Medulla oblongata (tissue), 1 donor: ENCODE measurements around the gene DHRS12.
A peak's percentile ranks its signal among the peaks of the same experiment; 100 is the strongest.

Experiments used
- DNase-seq: peaks from one replicate; pipeline ENCODE4 v3.0.0-alpha.2; 2015; ENCODE audit errors: extremely low spot score

Gene DHRS12

GRCh38 chr13:51759240-51759639 lies 44.7 kb downstream of the DHRS12 start:
- DNase-seq, result no peak

- DNase-seq, result no peak
Observed at GRCh38 chr13:51758691-51759090, 45.3 kb downstream of the DHRS12 start.

DNA sequence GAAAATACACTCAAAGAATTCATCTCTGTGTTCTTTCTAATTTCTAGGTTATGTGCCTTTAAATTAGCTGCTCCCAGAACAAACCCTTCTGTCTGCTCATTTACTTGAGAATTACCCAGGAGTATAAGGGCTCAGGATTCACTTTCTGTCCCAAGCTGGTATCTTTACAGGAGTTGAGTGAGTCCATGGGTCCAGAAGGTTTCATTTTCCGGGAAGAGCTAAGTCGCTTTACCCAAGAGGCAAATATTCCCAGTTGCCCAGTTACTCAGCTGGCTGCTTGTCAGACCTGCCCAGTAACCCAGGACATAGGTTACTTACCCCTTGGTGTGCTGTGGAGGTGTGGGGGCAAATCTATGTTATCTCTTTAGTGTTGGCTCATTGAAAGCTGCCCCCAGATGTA lies 47.3 kb downstream of the DHRS12 start:
- DNase-seq, result no peak

DNA sequence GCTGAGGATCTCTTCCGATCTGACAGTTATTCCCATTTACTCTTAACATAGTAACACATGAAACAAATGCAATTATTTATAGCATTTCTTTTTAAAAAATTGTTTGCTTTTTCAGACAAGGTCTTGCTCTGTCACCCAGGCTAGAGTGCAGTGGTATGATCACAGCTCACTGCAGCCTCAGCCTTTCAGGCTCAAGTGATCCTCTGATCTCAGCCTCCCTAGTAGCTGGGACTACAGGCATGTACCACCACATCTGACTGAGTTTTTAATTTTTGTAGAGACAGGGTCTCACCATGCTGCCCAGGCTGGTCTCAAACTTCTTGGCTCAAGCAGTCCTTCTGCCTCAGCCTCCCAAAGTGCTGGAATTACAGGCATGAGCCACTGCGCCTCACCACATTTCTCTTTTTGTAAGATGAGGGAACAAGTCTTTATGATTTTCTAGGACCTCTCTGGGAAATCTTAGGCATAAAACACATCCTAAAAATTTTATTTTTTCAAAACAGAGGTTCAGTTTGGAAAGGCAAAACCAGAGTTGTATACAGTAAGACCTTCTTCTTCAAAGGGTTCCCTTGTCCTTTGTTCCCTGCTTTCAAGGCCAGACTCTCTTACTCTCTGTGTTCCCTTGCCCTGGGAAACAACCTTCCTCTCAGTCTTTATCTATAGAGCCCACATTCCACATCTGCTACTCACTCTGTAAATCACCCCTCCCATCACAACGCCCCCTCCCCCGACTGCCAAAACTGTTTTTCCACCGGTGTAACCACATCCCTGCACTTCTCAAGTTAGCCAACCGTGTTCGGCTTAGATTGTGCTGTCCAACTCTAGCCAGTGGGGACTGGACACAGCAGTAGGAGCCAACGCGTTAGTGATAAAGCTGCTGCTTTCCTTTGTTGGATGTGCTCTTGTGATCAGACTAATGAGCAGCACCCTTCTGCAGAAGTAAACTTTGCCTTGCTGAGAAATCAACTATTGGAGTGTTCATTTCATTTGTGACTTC lies 56.2 kb downstream of the DHRS12 start:
- DNase-seq, result no peak

DNA sequence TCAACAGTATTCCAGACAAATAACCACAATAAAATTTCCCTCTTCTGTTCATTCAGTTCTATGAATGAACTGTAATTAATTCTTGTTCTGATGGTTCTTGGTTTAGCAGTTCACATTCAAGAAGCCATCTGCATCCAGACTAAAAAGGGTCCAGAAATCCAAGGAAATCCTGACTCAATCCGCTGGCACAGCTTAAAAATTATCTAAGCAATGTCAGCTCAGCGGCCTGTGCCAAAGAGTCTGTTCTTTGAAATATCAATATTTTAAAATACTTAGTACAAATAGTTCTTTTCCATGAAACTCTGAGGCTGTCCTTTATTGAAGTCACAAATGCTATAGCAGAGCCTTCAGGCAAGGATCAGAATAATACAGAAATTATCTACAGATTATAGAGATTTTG lies 57.2 kb downstream of the DHRS12 start:
- DNase-seq, result no peak

GRCh38 chr13:51745243-51745642 lies 58.7 kb downstream of the DHRS12 start:
- DNase-seq, result no peak

GRCh38 chr13:51742611-51743010 lies 61.4 kb downstream of the DHRS12 start:
- DNase-seq, result no peak

- no peak for DNase-seq
Observed at GRCh38 chr13:51742031-51742430, 61.9 kb downstream of the DHRS12 start.

GRCh38 chr13:51740698-51741097 lies 63.3 kb downstream of the DHRS12 start:
- no peak for DNase-seq

- DNase-seq, result no peak
Observed at GRCh38 chr13:51739027-51739764, 64.8 kb downstream of the DHRS12 start.

GRCh38 chr13:51738226-51738905 lies 65.6 kb downstream of the DHRS12 start:
- DNase-seq, result no peak

GRCh38 chr13:51737609-51738008 lies 66.4 kb downstream of the DHRS12 start:
- no peak for DNase-seq

DNA sequence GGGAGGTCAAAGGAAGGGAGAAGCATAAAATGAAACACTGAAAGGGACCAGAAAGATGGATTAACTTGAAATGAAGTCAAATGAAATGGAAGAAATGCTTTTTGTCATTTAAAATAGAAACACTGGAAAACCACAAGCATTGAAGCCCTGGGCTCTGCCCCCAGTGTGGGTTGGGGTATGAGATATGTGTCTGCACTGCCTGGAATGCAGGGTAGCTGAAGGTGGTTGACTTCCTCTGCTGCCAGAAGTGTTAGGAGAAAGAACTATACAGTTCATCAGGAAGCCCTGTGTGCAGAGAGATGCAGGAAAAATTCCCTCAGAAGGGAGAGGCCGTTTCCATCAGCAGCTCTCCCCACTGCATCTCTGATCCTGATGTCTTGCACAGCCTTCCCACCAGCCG lies 69.2 kb downstream of the DHRS12 start:
- no peak for DNase-seq

DNA sequence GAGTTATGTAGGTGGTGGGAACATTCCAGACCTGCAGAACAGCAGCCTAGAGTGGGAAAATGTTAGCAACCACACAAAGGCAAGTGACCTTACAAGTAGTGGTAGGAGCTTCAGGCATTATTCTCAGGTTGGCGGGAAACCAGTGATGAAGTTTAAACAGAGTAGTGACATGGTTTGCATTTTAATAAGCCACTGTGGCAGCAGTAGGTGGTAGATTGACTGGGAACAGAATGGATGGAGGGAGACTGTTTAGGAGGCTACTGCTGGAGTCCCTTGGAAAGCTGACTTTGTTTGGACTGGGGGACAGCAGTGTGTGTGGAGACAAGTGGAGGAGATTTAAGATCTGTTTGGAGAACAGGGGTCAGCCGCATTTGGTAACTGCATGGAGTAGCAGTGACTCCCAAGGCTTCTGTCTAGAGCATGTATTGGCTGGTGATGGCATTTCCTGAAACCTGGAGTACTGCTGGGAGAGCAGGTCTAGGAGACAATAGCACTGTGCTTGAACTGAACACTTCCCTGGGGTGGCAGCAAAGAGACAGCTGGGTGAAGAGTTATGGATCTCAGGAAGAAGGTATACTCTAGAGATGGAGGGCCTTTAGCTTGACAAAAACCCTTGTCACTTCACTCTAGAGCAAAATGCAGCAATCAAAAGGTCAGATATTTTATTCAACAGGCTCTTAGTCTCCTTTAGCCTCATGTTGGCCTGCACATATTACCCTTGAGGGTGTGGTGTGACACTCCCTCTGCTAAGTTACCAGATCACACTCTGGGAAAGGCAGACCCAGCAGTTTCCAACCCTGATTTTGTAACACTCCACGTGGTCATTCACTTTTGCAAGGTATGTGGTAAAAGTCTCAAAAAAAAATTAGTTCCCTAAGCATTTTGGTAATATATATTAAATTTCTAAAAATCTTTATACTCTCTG lies 70.3 kb downstream of the DHRS12 start:
- peak; percentile 48 for DNase-seq

DNA sequence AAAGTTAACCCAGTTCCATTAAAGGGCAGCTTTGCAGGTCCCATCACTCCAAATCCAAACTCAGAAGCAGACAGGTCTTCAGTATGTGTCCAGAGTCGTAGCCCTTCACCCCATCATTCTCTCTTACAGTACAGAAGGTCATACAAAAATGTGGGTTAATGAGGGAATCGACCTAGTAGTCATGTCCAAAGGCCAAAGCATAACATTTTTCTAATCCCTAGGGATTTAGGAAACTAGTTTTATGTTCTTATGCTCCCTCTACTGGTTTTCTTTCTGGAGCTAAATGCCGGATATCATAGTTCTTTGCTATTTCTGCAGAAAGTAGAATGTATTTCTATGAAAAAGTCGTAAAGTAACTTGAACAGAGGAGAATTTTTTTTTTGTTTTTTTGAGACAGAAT lies 72.2 kb downstream of the DHRS12 start:
- DNase-seq, result peak; percentile 61

DNA sequence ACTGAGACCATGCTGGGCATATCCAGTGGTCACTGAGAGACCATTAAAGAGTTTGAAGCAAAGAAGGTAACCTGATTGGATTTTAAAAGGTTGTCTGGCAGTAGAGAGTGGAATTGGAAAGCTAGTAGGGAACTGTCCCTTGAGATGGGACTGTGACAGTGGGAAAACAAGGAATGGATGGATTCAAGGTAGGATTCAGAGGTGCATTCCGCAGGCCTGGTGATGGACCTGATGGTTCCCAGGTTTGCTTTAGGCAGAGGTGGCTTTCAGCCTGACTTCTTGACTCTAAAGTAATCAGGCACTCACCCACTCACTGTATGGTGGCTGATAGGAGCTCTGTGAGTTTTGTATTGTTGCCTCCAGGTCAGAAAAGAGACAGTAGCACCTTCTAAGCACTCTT lies 73.0 kb downstream of the DHRS12 start:
- DNase-seq, result no peak

DNA sequence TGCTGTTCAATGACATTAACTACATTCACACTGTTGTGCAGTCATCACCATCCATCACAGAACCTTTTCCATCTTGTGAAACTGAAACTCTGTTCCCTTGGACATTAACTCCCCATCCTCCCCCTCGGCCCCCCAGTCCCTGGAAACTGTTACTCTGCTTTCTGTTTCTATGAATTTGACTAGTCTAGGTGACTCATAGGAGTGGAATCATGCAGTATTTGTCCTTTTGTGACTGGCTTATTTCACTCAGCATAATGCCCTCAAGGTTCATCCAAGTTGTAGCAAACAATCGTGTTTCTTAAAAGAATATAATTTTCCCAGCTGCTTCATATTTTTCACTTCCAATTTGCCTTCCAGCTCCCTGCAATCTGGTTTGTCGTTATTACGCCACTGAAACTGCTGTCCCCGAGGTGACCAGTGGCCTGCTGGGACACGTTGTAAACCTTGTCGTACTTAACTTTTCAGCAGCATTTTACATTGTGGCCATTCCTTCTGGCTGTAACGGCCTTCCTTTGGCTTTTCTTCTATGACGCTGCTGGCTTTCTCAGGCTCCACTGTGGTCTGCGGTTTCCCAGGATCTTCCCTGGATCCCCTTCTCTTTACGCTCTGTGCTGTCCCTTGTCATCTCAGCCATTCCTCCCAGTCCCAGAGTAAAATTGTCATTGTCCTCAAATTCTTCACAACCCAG lies 74.0 kb downstream of the DHRS12 start:
- DNase-seq, result no peak

DNA sequence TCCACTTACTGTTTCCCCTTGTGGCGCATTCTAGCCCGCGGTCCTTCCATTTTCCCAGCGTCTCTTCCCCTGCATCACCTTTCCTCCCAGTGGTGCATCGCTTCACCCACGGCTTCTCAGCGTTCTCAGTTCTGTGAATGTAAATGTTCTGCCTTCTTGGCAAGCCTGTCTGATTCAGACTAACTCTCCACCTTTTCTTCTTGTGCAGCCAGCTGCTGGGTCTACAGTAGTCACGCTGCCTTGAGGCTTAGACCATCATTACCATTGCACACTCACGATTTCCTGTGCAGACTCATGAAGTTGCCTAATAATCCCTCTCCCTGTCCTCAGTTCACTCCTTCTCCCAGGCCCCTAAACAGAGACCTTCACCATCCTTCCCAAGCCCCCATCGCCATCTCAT lies 75.0 kb downstream of the DHRS12 start:
- no peak for DNase-seq

DNA sequence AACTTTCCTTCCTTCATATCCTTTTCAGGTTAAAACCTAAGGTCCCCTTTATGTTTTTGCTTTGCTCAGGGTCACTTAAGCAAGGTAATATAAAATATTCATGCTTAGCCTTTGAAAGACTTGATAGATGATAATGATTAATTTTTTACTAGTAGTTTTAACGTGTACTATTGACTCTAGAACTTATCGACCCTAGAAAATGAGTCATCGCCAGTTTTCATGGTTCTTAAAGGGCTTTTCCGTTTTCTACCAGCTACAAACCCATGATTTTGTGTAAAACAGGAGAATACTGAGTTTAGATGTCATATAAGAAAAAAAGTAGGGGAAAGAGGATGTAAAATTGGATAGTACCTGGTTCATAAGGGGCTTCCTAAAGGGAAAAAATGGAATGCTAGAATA lies 75.7 kb downstream of the DHRS12 start:
- DNase-seq, result no peak

DNA sequence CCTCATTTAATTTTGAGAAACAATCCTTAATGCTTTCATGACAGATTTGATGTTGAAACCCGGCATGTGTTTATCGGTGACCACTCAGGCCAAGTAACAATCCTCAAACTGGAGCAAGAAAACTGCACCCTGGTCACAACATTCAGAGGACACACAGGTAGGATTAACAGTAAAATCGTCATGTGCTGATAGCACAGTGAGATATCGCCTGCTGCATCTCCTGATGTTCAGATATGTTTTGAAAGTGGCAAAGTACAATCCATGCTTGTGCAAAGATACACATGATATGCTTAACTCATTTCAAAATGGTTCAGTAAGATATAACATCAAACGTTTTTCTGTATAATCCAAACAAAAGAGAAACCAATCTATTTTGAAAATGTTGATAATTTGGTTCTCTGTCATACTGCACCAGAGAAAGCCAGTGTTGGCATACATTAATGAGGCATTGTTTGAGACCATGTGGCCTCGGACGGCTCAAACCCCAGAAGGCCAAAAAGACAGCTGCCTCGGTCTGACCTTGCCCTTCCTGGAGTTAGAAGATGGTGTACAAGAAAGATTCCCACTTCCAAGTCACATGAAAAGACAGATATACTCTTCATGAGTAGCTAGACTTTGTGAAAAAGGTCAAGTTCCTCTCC lies 76.2 kb downstream of the DHRS12 start:
- peak; percentile 83 for DNase-seq
